ENCODE measurements around the gene JTB. TPM values are rescaled to one million over a fixed set of nuclear protein-coding genes. Genes with fewer than 3 reads are reported as not detected.

The JTB gene
- total RNA-seq, 4 donors from 2014 or later = 144 to 225 (median 204) TPM

DNA sequence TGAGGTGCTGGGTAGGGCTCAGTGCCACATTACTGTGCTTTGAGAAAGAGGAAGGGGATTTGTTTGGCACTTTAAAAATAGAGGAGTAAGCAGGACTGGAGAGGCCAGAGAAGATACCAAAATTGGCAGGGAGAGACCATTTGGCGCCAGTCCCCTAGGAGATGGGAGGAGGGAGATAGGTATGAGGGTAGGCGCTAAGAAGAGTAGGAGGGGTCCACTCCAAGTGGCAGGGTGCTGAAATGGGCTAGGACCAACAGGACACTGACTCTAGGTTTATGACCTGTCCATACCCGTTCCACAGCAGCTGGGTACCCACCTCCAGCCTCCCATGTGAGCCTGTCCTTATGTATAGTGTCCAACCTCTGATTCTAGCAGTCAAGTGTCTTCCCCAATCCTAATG lies 18.0 kb downstream of the JTB start:
- H3K36me3 ChIP-seq = peaks cover 8 to 33% (median 9%) of the 10 kb centered on the region in 3 donors
- 66 to 72% methylated on average over 3 of the region's 3 CpGs for WGBS, 2 donors
- H3K4me3 ChIP-seq = no peak overlapping the region
- no peaks in the 10 kb centered on the region for H3K9me3 ChIP-seq
- no peak for DNase-seq
- H3K27ac ChIP-seq = peak overlapping the region; percentile 24 to 97 (median 96)
- H3K4me1 ChIP-seq = peaks cover 35 to 79% (median 47%) of the 10 kb centered on the region in 3 donors
- intact Hi-C loops (cut with DNase I) = no loop called here
- H3K27me3 ChIP-seq = no peaks in the 10 kb centered on the region
- no peak for TF ChIP-seq POLR2A (IDR thresholded peaks at IDR 0.05)
- TF ChIP-seq, protein P1, sequence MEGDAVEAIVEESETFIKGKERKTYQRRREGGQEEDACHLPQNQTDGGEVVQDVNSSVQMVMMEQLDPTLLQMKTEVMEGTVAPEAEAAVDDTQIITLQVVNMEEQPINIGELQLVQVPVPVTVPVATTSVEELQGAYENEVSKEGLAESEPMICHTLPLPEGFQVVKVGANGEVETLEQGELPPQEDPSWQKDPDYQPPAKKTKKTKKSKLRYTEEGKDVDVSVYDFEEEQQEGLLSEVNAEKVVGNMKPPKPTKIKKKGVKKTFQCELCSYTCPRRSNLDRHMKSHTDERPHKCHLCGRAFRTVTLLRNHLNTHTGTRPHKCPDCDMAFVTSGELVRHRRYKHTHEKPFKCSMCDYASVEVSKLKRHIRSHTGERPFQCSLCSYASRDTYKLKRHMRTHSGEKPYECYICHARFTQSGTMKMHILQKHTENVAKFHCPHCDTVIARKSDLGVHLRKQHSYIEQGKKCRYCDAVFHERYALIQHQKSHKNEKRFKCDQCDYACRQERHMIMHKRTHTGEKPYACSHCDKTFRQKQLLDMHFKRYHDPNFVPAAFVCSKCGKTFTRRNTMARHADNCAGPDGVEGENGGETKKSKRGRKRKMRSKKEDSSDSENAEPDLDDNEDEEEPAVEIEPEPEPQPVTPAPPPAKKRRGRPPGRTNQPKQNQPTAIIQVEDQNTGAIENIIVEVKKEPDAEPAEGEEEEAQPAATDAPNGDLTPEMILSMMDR (IDR thresholded peaks at IDR 0.05) = no peak

GRCh38 chr1:153958961-153959260 lies 18.6 kb downstream of the JTB start:
- peaks cover 35 to 79% (median 42%) of the 10 kb centered on the region in 3 donors for H3K4me1 ChIP-seq
- H3K4me3 ChIP-seq = peak overlapping the region in 3 of 4 donors; percentile 89 to 93 (median 92)

DNA sequence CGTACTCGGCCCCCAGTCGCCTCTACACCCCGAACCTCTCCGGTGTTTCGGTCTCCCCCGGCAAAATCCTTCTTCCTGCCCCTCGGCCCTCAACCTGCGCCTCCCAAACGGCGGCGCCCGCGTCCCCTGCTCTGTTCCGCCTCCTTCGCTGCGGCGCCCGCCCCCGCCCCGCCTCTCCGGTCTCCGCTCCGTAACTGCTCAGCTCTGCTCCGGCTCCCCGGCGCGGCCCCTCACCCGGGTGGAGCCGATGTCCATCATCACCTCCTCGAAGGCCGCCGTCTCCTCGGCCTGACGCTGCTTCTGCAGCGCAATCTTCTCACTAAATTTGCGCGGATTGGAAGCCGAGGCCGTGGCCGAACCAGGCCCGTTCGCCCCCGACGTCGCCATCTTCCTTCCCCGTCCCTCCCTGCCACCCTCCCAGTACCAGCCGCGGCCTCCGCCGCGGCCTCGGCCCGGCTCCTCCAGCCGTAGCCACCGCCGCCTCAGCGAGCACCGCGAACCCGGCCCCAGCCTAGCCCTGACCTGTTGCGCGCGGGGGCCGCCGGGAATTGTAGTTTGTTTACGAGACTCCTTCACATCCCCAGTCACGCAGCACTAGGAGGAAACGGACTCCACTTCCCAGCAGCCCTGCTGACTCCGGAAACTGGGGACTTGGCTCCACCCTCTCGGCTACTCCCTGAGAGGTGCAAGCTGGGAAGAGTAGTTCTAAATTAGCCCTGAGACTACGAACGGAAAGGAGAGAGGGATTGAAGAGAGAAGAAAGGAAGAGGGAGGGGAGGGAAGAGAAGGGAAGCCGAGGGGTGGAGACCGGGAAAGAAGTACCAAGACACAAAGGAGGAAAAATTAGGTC lies 19.1 kb downstream of the JTB start, which contains the start of gene CRTC2:
Gene CRTC2 (minus strand): TSS at position 502 of the 850 bp plus-strand sequence. CDS start 115 bp downstream, at position 387.
- TF ChIP-seq, protein P1 (IDR thresholded peaks at IDR 0.05) = peak in 1 of 6 experiments; percentile 16
- peak in 3 of 4 donors; percentile 58 to 85 (median 59) for TF ChIP-seq POLR2A (IDR thresholded peaks at IDR 0.05)
- intact Hi-C loops (cut with DNase I) = no loop called here
- H3K4me1 ChIP-seq = peaks cover 35 to 81% (median 42%) of the 10 kb centered on the region in 3 donors
- WGBS, 2 donors = 1% methylated on average over 24 to 34 of the region's 75 CpGs
- no peaks in the 10 kb centered on the region for H3K27me3 ChIP-seq
- H3K27ac ChIP-seq = peak within 1 kb of the TSS; percentile 95 to 97 (median 96)
- H3K9me3 ChIP-seq = no peaks in the 10 kb centered on the region
- peaks cover 11 to 44% (median 18%) of the 10 kb centered on the region in 3 donors for H3K36me3 ChIP-seq
- H3K4me3 ChIP-seq = peak within 1 kb of the TSS; percentile 89 to 98 (median 92)
- peak; percentile 95 for DNase-seq

More at GRCh38 chr1:153958961-153959260, 18.6 kb downstream of the JTB start:
- no peaks in the 10 kb centered on the region for H3K27me3 ChIP-seq
- TF ChIP-seq, protein P1 (IDR thresholded peaks at IDR 0.05) = no peak
- TF ChIP-seq POLR2A (IDR thresholded peaks at IDR 0.05) = no peak
- H3K27ac ChIP-seq = peak overlapping the region; percentile 95 to 97 (median 96)
- H3K9me3 ChIP-seq = no peaks in the 10 kb centered on the region
- peaks cover 9 to 38% (median 12%) of the 10 kb centered on the region in 3 donors for H3K36me3 ChIP-seq
- intact Hi-C loops (cut with DNase I) = no loop called here
- WGBS, 2 donors = 15 to 21% methylated on average over 4 of the region's 4 CpGs
- DNase-seq = no peak

GRCh38 chr1:153957744-153958110 lies 19.7 kb downstream of the JTB start:
- no peaks in the 10 kb centered on the region for H3K9me3 ChIP-seq
- no peak for DNase-seq
- no peak for TF ChIP-seq POLR2A (IDR thresholded peaks at IDR 0.05)
- TF ChIP-seq, protein P1 (IDR thresholded peaks at IDR 0.05) = no peak
- peak overlapping the region; percentile 95 to 97 (median 96) for H3K27ac ChIP-seq
- H3K4me1 ChIP-seq = peaks cover 33 to 79% (median 42%) of the 10 kb centered on the region in 3 donors
- intact Hi-C loops (cut with DNase I) = no loop called here
- WGBS, 2 donors = 0% methylated on average over 8 to 13 of the region's 13 CpGs
- H3K36me3 ChIP-seq = peaks cover 17 to 50% (median 23%) of the 10 kb centered on the region in 3 donors
- H3K27me3 ChIP-seq = no peaks in the 10 kb centered on the region
- H3K4me3 ChIP-seq = peak overlapping the region; percentile 89 to 98 (median 92)

Data from esophagus squamous epithelium (tissue), 5 donors.